HepG2 (cell line): ENCODE results near the gene SLC25A23. TPM values are rescaled to one million over a fixed set of nuclear protein-coding genes. Genes with fewer than 3 reads are reported as not detected.

Experiments used
- ATAC-seq: fragments of 200-7000 bp; cut with Tn5 transposase; 3 replicates; pipeline ENCODE4 v1.9.1; 2020; ENCODE audit warnings: mild to moderate bottlenecking, moderate library complexity
- BruUV-seq: library from RNA; stranded (reverse); fragments of 400-500 nt; replicated peaks from 2 replicates; lab custom pipeline; 2021; lab: Mats Ljungman, UMichigan
- CTCF ChIA-PET: fragments of 300-600 bp; formaldehyde crosslinking; extraction: SDS; loops from one replicate; lab custom pipeline; 2021; ENCODE audit warnings: low total read pairs, inconsistent platforms, low intra/inter-chr PET ratio; lab: Yijun Ruan, JAX
- POLR2A ChIA-PET: fragments of 350-600 bp; sonication (Branson Sonifier 250); formaldehyde crosslinking; loops from one replicate; lab custom pipeline; 2020; ENCODE audit warnings: antibody characterized with exemption, inconsistent platforms; lab: Yijun Ruan, JAX
- DNase-seq: peaks from one replicate; pipeline ENCODE4 v3.0.0-alpha.2; 2015; ENCODE audit warnings: low spot score
- FAIRE-seq: peaks from 3 replicates; lab custom pipeline; 2011; peaks lifted over from hg19 to GRCh38; lab: Jason Lieb, UNC
- H2AFZ ChIP-seq: one replicate; pipeline ENCODE4 v1.6.1; 2011; ENCODE audit warnings: low read length, inconsistent platforms
- H3K27ac ChIP-seq: fragments of 300-600 bp; 3 replicates; pipeline ENCODE4 v1.8.0; 2011; ENCODE audit warnings: mixed run types, mild to moderate bottlenecking, mixed read lengths, low read length, inconsistent platforms; ENCODE audit not compliant: insufficient read depth; ENCODE audit errors: extremely low read length
- H3K27me3 ChIP-seq, 2 experiments: fragments of 200-600 bp in 1 of 2; 2 replicates in 1 of 2; 3 replicates in 1 of 2; pipeline versions ENCODE4 v1.6.0 to v1.8.0; 2011; ENCODE audit warnings: low read length in 2 of 2, mild to moderate bottlenecking in 2 of 2, moderate library complexity in 2 of 2, inconsistent platforms in 1 of 2; ENCODE audit not compliant: insufficient read depth in 2 of 2, control insufficient read depth in 1 of 2
- H3K36me3 ChIP-seq, 2 experiments: fragments of 200-600 bp in 1 of 2; replicated peaks in 1 of 2; 2 replicates in 1 of 2; 3 replicates in 1 of 2; pipeline versions ENCODE4 v1.5.1 to v1.8.0; 2011; ENCODE audit warnings: low read length in 2 of 2, inconsistent platforms in 1 of 2; ENCODE audit not compliant: insufficient read depth in 2 of 2, control insufficient read depth in 1 of 2
- H3K4me1 ChIP-seq: 2 replicates; pipeline ENCODE4 v1.5.1; 2012; ENCODE audit warnings: low read length, inconsistent platforms; ENCODE audit not compliant: insufficient read depth
- H3K4me2 ChIP-seq: 2 replicates; pipeline ENCODE4 v1.6.0; 2011; ENCODE audit warnings: low read depth, low read length, inconsistent platforms
- H3K4me3 ChIP-seq, 3 experiments: fragments of 200-600 bp in 1 of 3; sonication (generic), shearing (Covaris generic) in 1 of 3; replicated peaks in 1 of 3; 2 replicates each; pipeline ENCODE4 v1.5.1; 2011 to 2016; ENCODE audit warnings: low read length in 3 of 3, inconsistent platforms in 2 of 3, low read depth in 2 of 3, mild to moderate bottlenecking in 2 of 3, control low read depth in 1 of 3, mixed read lengths in 1 of 3; ENCODE audit not compliant: insufficient read depth in 1 of 3
- H3K79me2 ChIP-seq: one replicate; pipeline ENCODE4 v1.6.1; 2011; ENCODE audit warnings: low read length, inconsistent platforms; ENCODE audit not compliant: insufficient read depth
- H3K9ac ChIP-seq: 2 replicates; pipeline ENCODE4 v1.6.0; 2011; ENCODE audit warnings: mild to moderate bottlenecking, low read depth, low read length, inconsistent platforms; ENCODE audit not compliant: insufficient read depth
- H3K9me3 ChIP-seq: 2 replicates; pipeline ENCODE4 v1.5.1; 2012; ENCODE audit warnings: mild to moderate bottlenecking, low read length
- H4K20me1 ChIP-seq: 2 replicates; pipeline ENCODE4 v1.6.0; 2011; ENCODE audit warnings: inconsistent platforms, mild to moderate bottlenecking, low read length, moderate library complexity; ENCODE audit not compliant: insufficient read depth
- AGO2 ChIP-seq: fragments of 200-400 bp; formaldehyde crosslinking; optimal IDR thresholded peaks from 2 replicates; pipeline ENCODE3; 2017; ENCODE audit warnings: mild to moderate bottlenecking, low read depth, low read length, moderate library complexity
- FOXA1 ChIP-seq, 2 experiments: fragments of 450-650 bp in 1 of 2; sonication (generic) in 1 of 2; formaldehyde crosslinking in 1 of 2; IDR thresholded peaks; 2 replicates each; pipeline versions ENCODE4 v1.4.0 to v1.6.1; 2016 to 2020; ENCODE audit warnings: missing genetic modification reagents in 1 of 2
- HNRNPL ChIP-seq: fragments of 200-400 bp; formaldehyde crosslinking; IDR thresholded peaks from 2 replicates; pipeline ENCODE4 v1.6.1; 2017; ENCODE audit warnings: mild to moderate bottlenecking, low read depth, low read length
- MAZ ChIP-seq, 2 experiments: sonication (generic) in 1 of 2; formaldehyde crosslinking in 1 of 2; IDR thresholded peaks; 2 replicates each; pipeline versions ENCODE4 v1.5.0 to v1.6.1; 2012 to 2020; ENCODE audit warnings: low read depth in 2 of 2, mild to moderate bottlenecking in 2 of 2, borderline replicate concordance in 1 of 2, improper control_type of control experiment in 1 of 2, low read length in 1 of 2, missing genetic modification reagents in 1 of 2, moderate library complexity in 1 of 2
- NFATC3 ChIP-seq: sonication (generic); formaldehyde crosslinking; IDR thresholded peaks from 2 replicates; pipeline ENCODE4 v1.5.1; 2020; ENCODE audit warnings: mild to moderate bottlenecking, missing genetic modification reagents
- PATZ1 ChIP-seq: sonication (generic); formaldehyde crosslinking; IDR thresholded peaks from 2 replicates; pipeline ENCODE4 v1.4.0; 2020; ENCODE audit warnings: missing genetic modification reagents
- RBFOX2 ChIP-seq: fragments of 200-400 bp; formaldehyde crosslinking; IDR thresholded peaks from 2 replicates; pipeline ENCODE4 v1.6.1; 2017; ENCODE audit warnings: low read depth, mild to moderate bottlenecking, low read length
- SRSF1 ChIP-seq: fragments of 200-400 bp; formaldehyde crosslinking; optimal IDR thresholded peaks from 2 replicates; pipeline ENCODE3; 2017; ENCODE audit warnings: mild to moderate bottlenecking, low read depth, low read length, moderate library complexity
- STAG1 ChIP-seq: sonication (generic); formaldehyde crosslinking; IDR thresholded peaks from 2 replicates; pipeline ENCODE4 v1.4.0; 2020; ENCODE audit warnings: missing genetic modification reagents
- TBL1XR1 ChIP-seq: fragments of 150-350 bp; IDR thresholded peaks from 2 replicates; pipeline ENCODE4 v1.6.1; 2014; ENCODE audit warnings: borderline replicate concordance, low read length; ENCODE audit not compliant: partially characterized antibody
- ZBTB38 ChIP-seq: sonication (generic); formaldehyde crosslinking; IDR thresholded peaks from 2 replicates; pipeline ENCODE4 v1.5.1; 2020; ENCODE audit warnings: mild to moderate bottlenecking, missing genetic modification reagents
- ZNF687 ChIP-seq: sonication (generic); formaldehyde crosslinking; IDR thresholded peaks from 2 replicates; pipeline ENCODE4 v1.5.1; 2020; ENCODE audit warnings: mild to moderate bottlenecking, missing genetic modification reagents, moderate library complexity
- ZNF740 ChIP-seq: sonication (generic); formaldehyde crosslinking; IDR thresholded peaks from 2 replicates; pipeline ENCODE4 v1.4.0; 2020; ENCODE audit warnings: missing genetic modification reagents
- WGBS: methylation state at CpG from one replicate; pipeline ENCODE4 v1.1.6; 2017; ENCODE audit warnings: low lambda C conversion rate; 5-methylcytosine and 5-hydroxymethylcytosine counted together
- in situ Hi-C: cut with HindIII; loops from 2 replicates; pipeline ENCODE4 v1.10.0; 2017; ENCODE audit warnings: low pct_unique_long_range_greater_than_20kb; ENCODE audit not compliant: extremely low pct_ligation_motif_present
- intact Hi-C: fragments of 100-400 bp; cut with micrococcal nuclease; formaldehyde crosslinking; loops from one replicate; pipeline ENCODE4 v1.10.0; 2022; ENCODE audit not compliant: unreplicated experiment
- polyA plus RNA-seq, 8 experiments: library from polyadenylated mRNA; depleted of rRNA in 3 of 8; stranded (reverse) in 7 of 8; unstranded in 1 of 8; fragments of >200 nt; fragmentation: Illumina TruSeq in 4 of 8; extraction: Trizol in 4 of 8; gene quantifications; 2 replicates each; pipeline versions ENCODE4 v1.2.1 to v1.2.3, GENCODE V29; 2011 to 2016; ENCODE audit warnings: low read depth in 4 of 8, missing spikeins in 1 of 8, mixed read lengths in 1 of 8; ENCODE audit not compliant: insufficient read depth in 1 of 8
- total RNA-seq, 5 experiments: library from RNA; depleted of rRNA; stranded (reverse); fragments of >200 nt; fragmentation: Illumina TruSeq; extraction: Trizol; gene quantifications; 2 replicates each; pipeline ENCODE4 v1.2.3, GENCODE V29; 2016; ENCODE audit warnings: low read depth in 1 of 5

The SLC25A23 gene
- total and polyA plus RNA-seq, 2 of the 13 experiments (the other 11 are each of a cell fraction or from before 2014, with no cell fraction given), result 12.4 to 15.2 TPM

GRCh38 chr19:6417713-6418561 is 41.7 kb downstream of the SLC25A23 start:
- intact Hi-C loops (no loop called here), in situ Hi-C loops (no loop called here)
- H2AFZ ChIP-seq, result no peak overlapping the region
- FAIRE-seq (no peak), DNase-seq (no peak), ATAC-seq (peak; percentile 33)
- no TSS peak for BruUV-seq
- peaks cover 40% of the 10 kb centered on the region for H3K79me2 ChIP-seq
- H3K9me3 ChIP-seq, result no peaks in the 10 kb centered on the region
- no peak overlapping the region for H3K9ac ChIP-seq
- CTCF ChIA-PET, result no interaction called here
- H3K36me3 ChIP-seq, result peaks cover 47 to 88% of the 10 kb centered on the region in 2 experiments
- 97% methylated on average over 25 of the region's 33 CpGs for WGBS
- peaks cover 13% of the 10 kb centered on the region for H3K4me1 ChIP-seq
- H3K4me2 ChIP-seq, result no peak overlapping the region
- peaks cover 39% of the 10 kb centered on the region for H4K20me1 ChIP-seq
- no peak overlapping the region for H3K4me3 ChIP-seq
- no peaks in the 10 kb centered on the region for H3K27me3 ChIP-seq
- H3K27ac ChIP-seq, result no peak overlapping the region
- POLR2A ChIA-PET, result no interaction called here
- TF ChIP-seq FOXA1 (IDR thresholded peaks at IDR 0.05) (no peak), FOXA1 (CRISPR knock-in tag; IDR thresholded peaks at IDR 0.05) (no peak), STAG1 (0 out of 2 replicates have a peak, but pooled peaks have one; percentile 9), NFATC3 (CRISPR knock-in tag) (no peak), SRSF1 (peak; percentile 2), RBFOX2 (peak; percentile 47), ZNF740 (CRISPR knock-in tag) (peak; percentile 58; the same call in 1 of the 2 replicates), MAZ (IDR thresholded peaks at IDR 0.05; ENCODE audit: borderline replicate concordance, low read depth, low read length) (peak; percentile 62; the same call in 1 of the 2 replicates), MAZ (CRISPR knock-in tag; IDR thresholded peaks at IDR 0.05; ENCODE audit: low read depth) (no peak), ZBTB38 (CRISPR knock-in tag) (0 out of 2 replicates have a peak, but pooled peaks have one; percentile 29), ZNF687 (CRISPR knock-in tag) (peak; percentile 33), HNRNPL (peak; percentile 78; the same call in 1 of the 2 replicates), TBL1XR1 (no peak), AGO2 (peak; percentile 77), PATZ1 (peak; percentile 67)
